GM20000 (cell line): ENCODE measurements around the gene SETD1A.

Experiments used
- DNase-seq: peaks from one replicate; pipeline ENCODE4 v3.0.0; 2012; ENCODE audit warnings: low spot score
- TF ChIP-seq, protein P1 (sequence below): IDR thresholded peaks from 2 replicates; pipeline ENCODE4 v1.5.1; 2012; ENCODE audit warnings: mild to moderate bottlenecking, control low read depth; ENCODE audit errors: extremely low read depth, missing control alignments

The SETD1A gene

DNA sequence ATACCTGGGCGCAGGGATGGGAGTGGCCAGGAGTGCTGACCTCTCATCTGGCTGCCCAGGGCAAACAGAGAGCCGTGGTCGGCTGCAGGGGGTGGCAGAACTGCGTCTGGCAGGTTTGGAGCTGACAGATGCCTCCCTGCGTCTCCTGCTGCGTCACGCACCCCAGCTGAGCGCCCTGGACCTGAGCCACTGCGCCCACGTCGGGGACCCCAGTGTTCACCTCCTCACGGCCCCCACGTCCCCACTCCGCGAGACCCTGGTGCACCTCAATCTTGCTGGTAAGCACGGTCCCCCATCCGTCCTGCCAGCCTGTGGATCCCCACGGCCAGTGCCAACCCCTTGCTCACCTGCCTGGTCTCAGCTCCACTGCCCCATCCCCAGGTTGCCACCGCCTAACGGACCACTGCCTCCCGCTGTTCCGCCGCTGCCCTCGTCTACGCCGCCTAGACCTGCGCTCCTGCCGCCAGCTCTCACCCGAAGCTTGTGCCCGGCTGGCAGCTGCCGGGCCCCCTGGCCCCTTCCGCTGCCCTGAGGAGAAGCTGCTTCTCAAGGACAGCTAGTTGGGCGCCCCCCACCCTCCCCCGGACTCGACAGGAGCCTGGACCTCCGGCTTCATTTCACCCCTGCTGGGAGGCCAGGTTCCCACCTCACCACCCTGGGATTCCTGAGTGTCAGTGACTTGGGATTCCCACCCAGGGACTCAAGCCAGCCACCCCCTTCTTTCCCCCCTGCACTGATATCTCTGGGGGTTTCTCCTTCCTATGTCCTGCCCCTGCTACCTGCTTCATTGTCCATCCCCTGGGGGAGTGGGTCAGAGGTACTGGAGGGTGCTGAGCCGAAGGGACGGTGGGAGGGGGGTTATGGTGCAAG lies 10.6 kb upstream of the SETD1A start:
- TF ChIP-seq, protein P1, sequence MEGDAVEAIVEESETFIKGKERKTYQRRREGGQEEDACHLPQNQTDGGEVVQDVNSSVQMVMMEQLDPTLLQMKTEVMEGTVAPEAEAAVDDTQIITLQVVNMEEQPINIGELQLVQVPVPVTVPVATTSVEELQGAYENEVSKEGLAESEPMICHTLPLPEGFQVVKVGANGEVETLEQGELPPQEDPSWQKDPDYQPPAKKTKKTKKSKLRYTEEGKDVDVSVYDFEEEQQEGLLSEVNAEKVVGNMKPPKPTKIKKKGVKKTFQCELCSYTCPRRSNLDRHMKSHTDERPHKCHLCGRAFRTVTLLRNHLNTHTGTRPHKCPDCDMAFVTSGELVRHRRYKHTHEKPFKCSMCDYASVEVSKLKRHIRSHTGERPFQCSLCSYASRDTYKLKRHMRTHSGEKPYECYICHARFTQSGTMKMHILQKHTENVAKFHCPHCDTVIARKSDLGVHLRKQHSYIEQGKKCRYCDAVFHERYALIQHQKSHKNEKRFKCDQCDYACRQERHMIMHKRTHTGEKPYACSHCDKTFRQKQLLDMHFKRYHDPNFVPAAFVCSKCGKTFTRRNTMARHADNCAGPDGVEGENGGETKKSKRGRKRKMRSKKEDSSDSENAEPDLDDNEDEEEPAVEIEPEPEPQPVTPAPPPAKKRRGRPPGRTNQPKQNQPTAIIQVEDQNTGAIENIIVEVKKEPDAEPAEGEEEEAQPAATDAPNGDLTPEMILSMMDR, result no peak
- DNase-seq, result no peak

DNA sequence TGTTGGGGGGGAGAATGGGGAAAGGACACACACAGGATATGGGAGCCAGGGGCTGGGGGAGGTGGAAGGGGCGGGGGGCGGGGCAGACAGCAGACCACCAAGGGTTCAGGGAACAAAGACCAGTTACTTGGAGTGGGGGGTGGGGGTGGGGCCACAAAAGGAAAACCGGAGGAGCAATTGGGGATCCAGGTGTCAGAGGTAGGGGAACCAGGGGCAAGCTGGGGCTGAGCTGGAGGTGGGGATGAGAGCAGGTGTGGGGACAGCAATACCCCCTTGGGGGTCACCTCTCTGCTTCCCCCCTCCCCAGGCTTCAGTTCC lies 10.1 kb upstream of the SETD1A start:
- DNase-seq, result no peak
- TF ChIP-seq, protein P1, result no peak

DNA sequence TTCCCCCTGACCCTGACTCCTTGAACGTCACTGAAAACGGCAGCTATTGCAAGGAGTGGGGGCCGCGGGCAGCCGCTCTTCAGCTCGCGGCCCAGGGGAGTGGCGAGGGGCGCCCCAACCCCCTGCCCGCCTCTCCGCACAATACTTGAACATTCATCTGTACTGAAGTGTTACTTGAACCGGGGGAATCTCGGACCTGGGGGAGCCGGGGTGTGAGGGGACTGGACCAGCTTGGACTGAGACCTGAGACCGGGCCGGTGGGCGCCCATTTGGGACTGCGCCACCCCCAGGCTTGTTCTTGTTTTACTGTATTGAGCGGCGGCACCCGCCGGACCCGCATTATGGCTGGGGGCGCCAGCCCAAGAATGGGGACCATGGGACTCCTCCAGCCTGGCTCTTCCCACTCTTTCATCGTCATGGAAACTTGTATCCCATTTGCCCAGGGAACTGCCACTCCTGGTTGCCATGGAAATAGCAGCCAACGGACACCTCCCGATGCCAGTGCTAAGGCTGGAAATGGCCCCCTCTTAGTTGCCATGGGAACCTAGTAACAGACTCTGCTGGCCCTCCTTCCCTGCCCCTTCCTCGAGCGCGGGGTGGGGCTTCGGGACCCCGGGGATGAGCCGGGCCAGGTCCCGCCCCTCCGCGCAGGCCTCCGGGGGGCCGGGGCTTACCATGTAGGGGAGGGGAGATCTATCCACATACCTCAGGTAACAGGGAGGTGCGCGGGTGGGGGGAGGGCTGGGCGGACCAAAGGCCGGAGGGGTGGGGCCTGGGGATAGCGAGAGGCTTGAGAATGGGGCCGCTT lies 9.5 kb upstream of the SETD1A start:
- peak; percentile 69 for DNase-seq
- TF ChIP-seq, protein P1, result no peak

DNA sequence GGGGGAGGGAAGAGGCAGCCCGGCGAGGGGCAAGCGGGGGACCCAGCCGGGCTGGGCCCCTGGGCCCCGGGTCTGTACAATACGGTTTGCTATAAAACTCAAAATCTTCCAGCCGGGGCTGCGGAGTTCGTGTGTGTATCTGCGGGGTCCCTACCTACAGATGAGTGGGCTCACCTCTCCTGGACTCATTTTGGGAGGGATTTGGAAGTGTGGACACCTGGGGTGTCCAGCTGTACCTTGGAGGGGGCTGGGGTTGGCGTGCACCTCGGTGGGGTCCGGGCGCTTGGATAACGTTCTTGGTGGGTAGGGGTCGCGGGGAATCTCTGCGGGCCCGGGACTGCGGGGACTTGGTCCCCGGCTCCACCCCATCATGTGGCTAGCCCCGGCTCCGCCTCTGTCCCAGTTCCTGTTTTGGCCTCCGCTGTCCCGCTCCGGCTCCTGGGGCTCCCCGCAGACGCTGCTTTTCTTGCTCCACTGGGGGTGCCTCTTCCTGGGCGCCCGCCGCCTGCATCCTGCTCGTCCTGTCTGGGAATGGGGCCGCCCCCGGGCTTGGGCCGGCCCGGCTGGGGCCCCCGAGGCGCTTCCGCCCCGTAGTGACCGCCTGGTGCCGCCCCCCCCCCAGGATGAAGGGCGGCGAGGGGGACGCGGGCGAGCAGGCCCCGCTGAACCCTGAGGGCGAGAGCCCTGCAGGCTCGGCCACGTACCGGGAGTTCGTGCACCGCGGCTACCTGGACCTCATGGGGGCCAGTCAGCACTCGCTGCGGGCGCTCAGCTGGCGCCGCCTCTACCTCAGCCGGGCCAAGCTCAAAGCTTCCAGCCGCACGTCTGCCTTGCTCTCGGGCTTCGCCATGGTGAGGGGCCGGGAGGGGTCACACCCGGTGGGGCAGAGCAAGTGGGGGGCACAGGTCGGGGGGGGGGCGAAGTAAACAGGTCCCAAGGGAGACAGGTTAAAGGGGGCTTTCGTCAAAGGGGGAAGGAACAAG lies 8.6 kb upstream of the SETD1A start, which contains the start of gene ORAI3:
Gene ORAI3 (plus strand): TSS at position 402 of the 983 bp plus-strand sequence. CDS start 222 bp downstream, at position 624.
- TF ChIP-seq, protein P1, result no peak
- peak; percentile 92 for DNase-seq

DNA sequence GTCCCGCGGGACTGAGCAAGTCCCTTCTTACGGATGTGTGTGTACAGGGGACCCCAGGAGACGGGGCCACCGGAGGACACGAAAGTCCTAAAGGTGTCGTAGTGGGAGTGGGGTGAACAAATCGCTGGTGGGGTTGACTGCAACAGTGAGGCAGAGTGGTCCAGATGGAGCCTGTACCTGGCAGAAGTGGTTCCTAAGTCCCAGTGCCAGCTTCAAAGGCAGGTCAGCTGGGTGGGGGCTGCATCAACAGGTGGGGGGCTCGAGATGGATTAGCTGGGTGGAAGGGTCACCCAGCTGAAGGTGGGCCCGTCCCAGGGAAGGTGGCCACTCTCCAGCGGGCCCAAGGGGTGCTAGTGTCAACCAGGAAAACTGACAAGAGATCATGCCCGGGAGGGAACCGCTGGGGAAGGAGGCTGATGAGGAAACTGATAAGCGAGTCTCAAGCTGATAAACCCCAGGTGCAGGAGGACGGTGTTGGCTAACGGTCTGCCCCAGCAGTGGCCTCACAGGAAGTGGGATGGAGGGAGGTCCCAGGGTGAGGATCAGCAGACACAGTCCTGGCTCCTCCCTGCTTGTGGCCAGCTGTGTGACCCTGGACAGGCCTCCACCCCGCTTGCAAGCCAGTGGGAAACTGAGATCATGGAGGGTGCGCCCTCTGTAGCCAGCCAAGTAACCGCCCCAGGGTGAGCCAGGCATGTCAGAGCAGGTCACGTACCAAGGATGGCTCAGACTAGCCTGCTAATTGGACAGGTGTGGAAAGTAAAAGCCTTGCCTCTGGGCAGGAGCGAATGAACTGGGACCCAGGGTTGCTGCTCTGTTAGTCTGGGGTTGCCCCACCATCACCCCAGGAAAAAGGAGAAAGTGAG lies 7.7 kb upstream of the SETD1A start:
- DNase-seq, result peak; percentile 77
- TF ChIP-seq, protein P1, result peak; percentile 30

DNA sequence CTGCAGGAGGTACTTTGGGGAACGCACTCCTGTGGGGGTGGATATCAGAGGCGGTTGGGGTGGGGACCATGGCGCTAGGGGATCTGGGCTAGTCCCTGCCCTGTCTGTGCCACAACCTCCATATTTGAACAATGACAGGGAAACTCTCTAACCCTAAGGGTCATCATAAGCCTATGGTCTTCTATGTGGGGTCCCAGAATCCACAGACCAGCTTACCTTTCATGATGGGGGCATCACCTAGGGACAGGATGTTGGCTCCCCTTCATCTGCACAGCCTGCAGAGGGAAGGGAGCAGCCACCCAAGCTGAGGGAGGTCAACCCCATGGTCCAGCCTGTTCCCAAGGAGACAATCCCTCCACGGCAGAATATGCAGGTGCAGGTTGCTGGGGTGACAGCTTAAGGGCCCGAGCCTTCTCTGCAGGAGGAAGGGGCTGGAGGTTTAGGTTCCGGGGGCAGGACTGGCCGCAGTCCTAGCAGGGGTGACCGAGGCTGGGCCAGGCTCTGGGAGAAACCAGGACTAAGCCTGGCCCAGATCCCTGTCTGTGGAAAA lies 7.0 kb upstream of the SETD1A start:
- DNase-seq, result no peak
- TF ChIP-seq, protein P1, result no peak
